ENCODE results near the gene LIMS2. TPM values are rescaled to one million over a fixed set of nuclear protein-coding genes. Genes with fewer than 3 reads are reported as not detected.

The LIMS2 gene
- total and polyA plus RNA-seq, 2 donors (not counting 1 experiment from before 2014, with no cell fraction given) = 1.8 to 17.3 TPM

DNA sequence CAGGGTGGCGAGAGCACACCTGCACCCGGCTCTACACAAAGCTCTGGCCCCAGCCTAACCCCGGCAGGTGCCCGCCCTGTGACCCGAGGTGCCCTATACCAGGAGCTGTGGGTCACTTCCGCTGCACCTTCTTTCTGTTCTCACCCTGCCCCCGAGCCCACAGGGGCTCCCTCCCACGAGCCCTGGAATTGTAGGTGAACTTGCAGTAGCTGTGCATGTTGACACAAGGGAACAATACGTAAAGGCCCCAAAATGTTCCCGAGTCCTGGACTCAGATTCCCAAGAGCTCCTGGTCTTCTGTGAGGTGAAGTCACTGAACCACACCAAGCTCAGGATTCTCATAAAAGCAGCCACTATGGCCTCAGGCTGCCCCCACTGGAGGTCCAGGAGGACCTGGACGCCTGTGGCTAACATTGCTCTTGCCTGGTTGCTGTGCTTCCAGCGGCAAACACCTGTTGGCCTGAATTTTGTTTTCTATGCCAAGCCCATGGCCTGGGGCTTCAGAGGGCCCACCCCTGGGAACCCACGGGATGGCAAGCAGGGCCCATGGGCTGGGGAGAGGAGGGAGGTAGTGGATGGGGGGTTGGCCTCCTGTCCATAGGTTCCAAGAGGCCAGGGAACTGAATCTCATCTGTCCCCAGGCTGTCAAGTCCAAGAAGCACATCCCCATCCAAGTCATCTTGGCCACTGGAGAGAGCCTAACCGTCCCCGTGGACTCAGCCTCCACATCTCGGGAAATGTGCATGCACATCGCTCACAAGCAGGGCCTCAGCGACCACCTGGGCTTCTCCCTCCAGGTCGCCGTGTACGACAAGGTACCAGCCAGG, 52.6 kb downstream of the LIMS2 start:
- Histone ChIP-seq H3K36me3 (ENCODE audit: control insufficient read depth, insufficient read depth, low read length) (no peaks in the 10 kb centered on the region), H3K9me3 (ENCODE audit: control insufficient read depth, insufficient read depth, low read depth, low read length) (no peaks in the 10 kb centered on the region), H2AFZ (ENCODE audit: low read length) (no peak overlapping the region), H4K20me1 (ENCODE audit: control insufficient read depth, extremely low read depth, insufficient read depth, low read length) (no peaks in the 10 kb centered on the region), H3K79me2 (ENCODE audit: control insufficient read depth, insufficient read depth, low read length) (no peaks in the 10 kb centered on the region), H3K27me3 (ENCODE audit: control insufficient read depth, insufficient read depth, low read length) (peaks cover under 1% of the 10 kb centered on the region), H3K9ac (ENCODE audit: insufficient read depth, low read length) (no peak overlapping the region), H3K4me3 (replicated peaks in 1 of 4; ENCODE audit: control extremely low read depth in 1 of 4, insufficient read depth in 1 of 4, low read depth in 3 of 4, low read length in 4 of 4) (no peak overlapping the region), H3K4me1 (ENCODE audit: control insufficient read depth, extremely low read depth, insufficient read depth, low read length) (no peaks in the 10 kb centered on the region), H3K27ac (ENCODE audit: insufficient read depth, low read length) (no peak overlapping the region), H3K4me2 (ENCODE audit: extremely low read depth, insufficient read depth, low read length) (no peak overlapping the region)
- TF ChIP-seq EZH2 (IDR thresholded peaks at IDR 0.05; ENCODE audit: low read length, missing control alignments) = no peak
- TF ChIP-seq, protein P1, sequence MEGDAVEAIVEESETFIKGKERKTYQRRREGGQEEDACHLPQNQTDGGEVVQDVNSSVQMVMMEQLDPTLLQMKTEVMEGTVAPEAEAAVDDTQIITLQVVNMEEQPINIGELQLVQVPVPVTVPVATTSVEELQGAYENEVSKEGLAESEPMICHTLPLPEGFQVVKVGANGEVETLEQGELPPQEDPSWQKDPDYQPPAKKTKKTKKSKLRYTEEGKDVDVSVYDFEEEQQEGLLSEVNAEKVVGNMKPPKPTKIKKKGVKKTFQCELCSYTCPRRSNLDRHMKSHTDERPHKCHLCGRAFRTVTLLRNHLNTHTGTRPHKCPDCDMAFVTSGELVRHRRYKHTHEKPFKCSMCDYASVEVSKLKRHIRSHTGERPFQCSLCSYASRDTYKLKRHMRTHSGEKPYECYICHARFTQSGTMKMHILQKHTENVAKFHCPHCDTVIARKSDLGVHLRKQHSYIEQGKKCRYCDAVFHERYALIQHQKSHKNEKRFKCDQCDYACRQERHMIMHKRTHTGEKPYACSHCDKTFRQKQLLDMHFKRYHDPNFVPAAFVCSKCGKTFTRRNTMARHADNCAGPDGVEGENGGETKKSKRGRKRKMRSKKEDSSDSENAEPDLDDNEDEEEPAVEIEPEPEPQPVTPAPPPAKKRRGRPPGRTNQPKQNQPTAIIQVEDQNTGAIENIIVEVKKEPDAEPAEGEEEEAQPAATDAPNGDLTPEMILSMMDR (conservative IDR thresholded peaks at IDR 0.05 in 1 of 2, IDR thresholded peaks at IDR 0.05 in 1 of 2; ENCODE audit: low read depth in 1 of 2, low read length in 2 of 2) = no peak
- no peak for DNase-seq (ENCODE audit: low read depth in 2 of 2)

- no peak for DNase-seq (ENCODE audit: low read depth in 2 of 2)
- Histone ChIP-seq H3K27ac (ENCODE audit: insufficient read depth, low read length) (no peak overlapping the region), H3K36me3 (ENCODE audit: control insufficient read depth, insufficient read depth, low read length) (no peaks in the 10 kb centered on the region), H3K9ac (ENCODE audit: insufficient read depth, low read length) (no peak overlapping the region), H3K4me3 (replicated peaks in 1 of 4; ENCODE audit: control extremely low read depth in 1 of 4, insufficient read depth in 1 of 4, low read depth in 3 of 4, low read length in 4 of 4) (no peak overlapping the region), H3K79me2 (ENCODE audit: control insufficient read depth, insufficient read depth, low read length) (no peaks in the 10 kb centered on the region), H3K4me1 (ENCODE audit: control insufficient read depth, extremely low read depth, insufficient read depth, low read length) (no peaks in the 10 kb centered on the region), H3K9me3 (ENCODE audit: control insufficient read depth, insufficient read depth, low read depth, low read length) (no peaks in the 10 kb centered on the region), H4K20me1 (ENCODE audit: control insufficient read depth, extremely low read depth, insufficient read depth, low read length) (no peaks in the 10 kb centered on the region), H2AFZ (ENCODE audit: low read length) (no peak overlapping the region), H3K4me2 (ENCODE audit: extremely low read depth, insufficient read depth, low read length) (no peak overlapping the region), H3K27me3 (ENCODE audit: control insufficient read depth, insufficient read depth, low read length) (peaks cover 2% of the 10 kb centered on the region)
- TF ChIP-seq, protein P1 (conservative IDR thresholded peaks at IDR 0.05 in 1 of 2, IDR thresholded peaks at IDR 0.05 in 1 of 2; ENCODE audit: low read depth in 1 of 2, low read length in 2 of 2) = no peak
- TF ChIP-seq EZH2 (IDR thresholded peaks at IDR 0.05; ENCODE audit: low read length, missing control alignments) = no peak
Measured at GRCh38 chr2:127621981-127622431, 53.3 kb downstream of the LIMS2 start.

GRCh38 chr2:127620866-127621265, 54.5 kb downstream of the LIMS2 start:
- Histone ChIP-seq H3K27ac (ENCODE audit: insufficient read depth, low read length) (no peak overlapping the region), H3K79me2 (ENCODE audit: control insufficient read depth, insufficient read depth, low read length) (no peaks in the 10 kb centered on the region), H2AFZ (ENCODE audit: low read length) (no peak overlapping the region), H3K4me2 (ENCODE audit: extremely low read depth, insufficient read depth, low read length) (no peak overlapping the region), H3K9me3 (ENCODE audit: control insufficient read depth, insufficient read depth, low read depth, low read length) (no peaks in the 10 kb centered on the region), H4K20me1 (ENCODE audit: control insufficient read depth, extremely low read depth, insufficient read depth, low read length) (no peaks in the 10 kb centered on the region), H3K36me3 (ENCODE audit: control insufficient read depth, insufficient read depth, low read length) (no peaks in the 10 kb centered on the region), H3K4me1 (ENCODE audit: control insufficient read depth, extremely low read depth, insufficient read depth, low read length) (no peaks in the 10 kb centered on the region), H3K9ac (ENCODE audit: insufficient read depth, low read length) (no peak overlapping the region), H3K4me3 (replicated peaks in 1 of 4; ENCODE audit: control extremely low read depth in 1 of 4, insufficient read depth in 1 of 4, low read depth in 3 of 4, low read length in 4 of 4) (no peak overlapping the region), H3K27me3 (ENCODE audit: control insufficient read depth, insufficient read depth, low read length) (peaks cover 2% of the 10 kb centered on the region)
- no peak for DNase-seq (ENCODE audit: low read depth in 2 of 2)
- TF ChIP-seq, protein P1 (conservative IDR thresholded peaks at IDR 0.05 in 1 of 2, IDR thresholded peaks at IDR 0.05 in 1 of 2; ENCODE audit: low read depth in 1 of 2, low read length in 2 of 2) = no peak
- no peak for TF ChIP-seq EZH2 (IDR thresholded peaks at IDR 0.05; ENCODE audit: low read length, missing control alignments)

All from fibroblast of lung (primary cell).